Sigmoid colon (tissue), 4 donors: ENCODE data around the gene ELAVL2.

Experiments used
- EP300 ChIP-seq, 4 donors: sonication (generic); formaldehyde crosslinking; IDR thresholded peaks; one replicate each; pipeline ENCODE4 v1.6.1; 2017; ENCODE audit warnings: antibody characterized with exemption in 4 of 4
- POLR2A ChIP-seq, 2 donors: fragments of 450-650 bp; IDR thresholded peaks; one replicate each; pipeline ENCODE4 v1.6.1; 2016; ENCODE audit warnings: antibody characterized with exemption in 2 of 2, mild to moderate bottlenecking in 2 of 2, moderate library complexity in 2 of 2

DNA sequence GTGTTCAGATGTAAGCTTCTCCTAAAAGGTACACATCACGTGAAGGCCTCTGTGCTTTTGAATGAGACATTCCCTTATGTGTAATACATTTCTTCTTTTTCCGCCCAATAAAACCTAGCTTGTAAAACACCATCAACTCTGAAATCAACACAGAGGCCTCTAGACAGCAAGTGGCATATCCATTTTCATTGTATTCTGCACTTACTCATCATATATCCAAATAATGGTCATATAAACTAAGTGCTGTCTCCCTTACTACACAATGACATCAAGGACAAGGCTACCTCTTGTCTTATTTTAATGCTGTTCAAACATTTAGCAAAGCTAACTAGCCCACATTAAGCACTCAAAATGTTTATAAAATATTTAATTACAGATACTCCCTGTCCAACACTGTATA lies 108.5 kb downstream of the ELAVL2 start:
- no peak for TF ChIP-seq EP300 (IDR thresholded peaks at IDR 0.05)
- TF ChIP-seq POLR2A (IDR thresholded peaks at IDR 0.05) = no peak
